Measurements from ENCODE around the gene PSMC3IP.

PSMC3IP gene

GRCh38 chr17:42584880-42585279, 7.4 kb upstream of the PSMC3IP start:
- no peak for DNase-seq

DNA sequence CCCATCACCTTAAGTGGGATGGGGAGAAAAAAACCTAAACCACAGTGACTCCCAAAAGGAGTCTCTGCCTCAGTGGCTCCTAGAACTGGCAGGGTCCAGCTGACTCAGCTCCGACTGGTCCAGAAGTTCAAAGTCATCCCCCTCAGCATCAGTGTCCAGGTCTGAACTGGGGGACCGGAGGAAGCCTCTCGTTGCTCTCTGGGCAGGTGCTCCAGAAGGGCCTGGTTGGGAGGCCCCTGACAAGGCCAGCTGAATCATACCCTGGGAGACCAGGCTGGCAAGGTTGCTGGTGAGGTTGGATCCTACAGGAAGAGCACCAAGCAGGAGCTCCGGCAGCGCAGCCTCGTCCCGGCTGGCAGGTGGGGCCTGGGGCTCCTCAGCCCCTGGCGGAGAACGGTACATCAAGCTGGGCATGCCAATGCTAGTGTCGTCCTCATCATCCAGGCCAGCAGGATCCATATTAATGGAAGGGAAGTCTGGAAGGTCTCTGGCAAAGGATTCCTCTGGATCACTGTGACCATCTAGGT, 4.3 kb upstream of the PSMC3IP start:
- no peak for DNase-seq

DNA sequence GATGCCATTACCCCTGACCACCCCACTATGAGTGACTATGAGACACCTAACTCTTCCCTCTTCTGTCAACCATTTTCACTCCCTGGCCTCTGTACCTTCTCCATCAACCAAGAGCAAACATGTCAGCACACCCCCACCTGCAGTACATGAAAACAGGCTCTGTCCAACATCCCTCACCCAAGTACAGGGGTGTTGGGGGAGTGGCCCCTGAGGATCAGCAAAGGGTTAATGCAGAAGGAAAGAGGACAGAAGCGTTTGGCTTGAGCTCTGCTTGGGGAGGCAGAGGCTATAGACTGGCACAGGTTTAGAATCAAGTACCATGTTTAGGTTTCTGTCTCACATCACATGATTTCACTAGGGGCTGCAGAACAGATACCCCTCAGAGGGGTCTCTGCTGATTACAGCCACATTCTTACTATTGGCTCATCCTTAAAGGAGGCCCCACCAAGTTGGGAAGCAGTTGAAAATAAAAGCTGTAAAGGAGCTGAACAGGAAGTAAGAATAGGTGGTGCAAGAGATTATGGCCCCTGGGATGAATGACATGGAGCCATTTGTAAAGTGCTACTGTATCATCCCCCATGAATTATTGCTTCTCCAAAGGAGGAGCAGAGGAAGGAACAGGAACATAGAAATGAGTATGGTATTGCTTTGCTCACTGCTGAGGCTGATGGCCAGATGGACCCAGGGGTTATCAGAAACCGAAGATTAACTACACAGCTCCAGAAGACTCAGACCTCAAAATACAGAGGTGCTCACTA, 2.4 kb upstream of the PSMC3IP start:
- DNase-seq = no peak

DNA sequence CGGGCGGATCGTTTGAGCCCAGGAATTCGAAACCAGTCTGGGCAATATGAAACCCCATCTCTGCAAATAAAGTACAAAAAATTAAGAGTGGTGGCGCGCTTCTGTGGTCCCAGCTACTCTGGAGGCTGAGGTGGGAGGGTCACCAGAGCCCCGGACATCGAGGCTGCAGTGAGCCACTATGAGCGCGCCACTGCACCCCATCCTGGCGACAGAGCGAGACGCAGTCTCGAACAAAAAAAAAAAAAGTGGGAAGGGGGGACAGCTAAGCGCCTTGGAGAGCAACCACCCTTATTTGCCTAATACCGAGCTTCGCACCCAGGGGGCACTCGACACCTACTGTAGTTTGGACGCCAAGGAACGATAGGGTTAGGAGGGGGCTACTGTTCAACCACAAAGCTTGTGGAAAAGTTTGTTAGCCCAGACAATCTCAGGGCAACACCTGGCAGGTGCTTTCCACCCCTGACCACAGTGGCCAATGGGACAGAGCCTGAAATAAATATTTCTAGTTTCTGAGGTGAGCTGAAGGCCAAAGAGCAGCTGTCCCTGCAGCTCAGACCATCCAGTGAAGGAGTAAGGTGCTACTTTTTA, 847 bp upstream of the PSMC3IP start:
- DNase-seq = peak; percentile 78

DNA sequence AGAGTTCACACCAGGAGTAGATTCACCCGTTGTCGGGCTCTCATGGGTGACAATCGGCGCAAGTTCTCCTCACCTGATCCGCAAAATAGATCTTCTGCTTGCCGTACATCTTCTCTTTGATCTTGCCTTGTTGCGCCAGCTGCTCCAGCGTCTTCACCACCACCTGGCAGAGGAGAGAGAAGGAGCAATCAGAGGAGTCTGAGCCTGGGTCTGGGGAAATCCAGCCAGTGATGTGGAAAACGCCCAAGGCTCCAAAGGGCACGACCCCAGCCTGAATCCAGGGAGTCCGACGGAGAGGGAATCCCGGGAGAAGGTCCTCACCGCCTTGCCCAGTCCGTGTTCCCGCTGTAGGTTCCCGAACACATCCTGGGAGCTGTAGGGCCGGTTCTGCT, 393 bp downstream of the PSMC3IP start:
- DNase-seq = no peak

DNA sequence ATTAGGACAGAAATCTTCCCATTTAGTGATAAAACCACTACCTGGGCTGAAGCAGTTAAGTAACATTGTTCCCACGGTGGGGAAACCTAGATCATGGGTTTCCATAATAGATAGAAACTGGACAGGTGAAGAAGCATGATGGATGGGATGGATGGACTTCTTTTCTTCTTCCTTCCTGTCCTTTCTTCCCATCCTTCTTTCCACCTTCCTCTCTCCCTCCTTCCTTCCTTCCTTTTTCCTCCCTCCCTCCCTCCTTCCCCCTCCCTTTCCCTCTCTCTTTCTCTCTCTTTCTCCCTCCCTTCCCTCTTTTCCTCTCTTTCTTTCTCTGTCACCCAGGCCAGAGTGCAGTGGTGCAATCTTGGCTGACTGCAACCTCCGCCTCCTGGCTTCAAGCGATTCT, 3.1 kb downstream of the PSMC3IP start:
- no peak for DNase-seq

- no peak for DNase-seq
Observed at GRCh38 chr17:42573095-42573494, 4.4 kb downstream of the PSMC3IP start.

DNA sequence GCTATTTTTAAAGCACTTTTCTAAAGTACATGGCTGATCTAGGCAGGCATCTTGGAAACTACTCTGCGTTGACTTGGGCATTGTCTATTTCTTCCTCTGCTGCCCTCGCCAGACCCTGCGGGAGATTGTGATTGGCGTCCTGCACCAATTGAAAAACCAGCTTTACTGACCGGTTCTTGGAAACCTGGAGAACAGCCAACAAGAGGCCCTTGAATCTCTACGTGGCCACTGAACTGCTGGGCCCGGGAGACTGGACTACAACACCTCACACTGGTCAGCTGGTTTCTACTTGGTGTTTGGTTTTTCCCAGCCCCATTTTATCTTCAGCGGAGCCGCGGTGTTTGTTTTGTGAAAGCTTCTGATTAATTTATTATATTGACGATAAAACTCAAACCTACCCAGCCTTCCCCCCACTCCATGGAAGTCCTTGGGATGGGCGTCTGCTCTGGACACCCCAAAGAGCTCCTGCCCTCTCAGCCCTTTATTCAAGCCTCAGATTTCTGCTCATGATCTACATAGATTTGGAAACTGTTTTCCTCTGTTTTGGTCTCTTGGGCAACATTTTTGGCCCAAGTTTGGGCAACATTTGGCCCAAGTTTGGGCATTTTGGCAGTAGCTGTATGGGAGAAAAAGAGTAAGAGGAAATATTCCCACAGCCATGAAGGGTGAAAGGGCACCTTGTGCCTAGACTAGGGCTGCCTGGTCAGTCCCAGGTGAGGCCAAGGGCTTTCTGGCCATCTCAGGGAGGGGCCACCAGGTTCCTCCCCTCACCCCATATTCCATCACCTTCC, 5.9 kb downstream of the PSMC3IP start:
- DNase-seq = no peak

DNA sequence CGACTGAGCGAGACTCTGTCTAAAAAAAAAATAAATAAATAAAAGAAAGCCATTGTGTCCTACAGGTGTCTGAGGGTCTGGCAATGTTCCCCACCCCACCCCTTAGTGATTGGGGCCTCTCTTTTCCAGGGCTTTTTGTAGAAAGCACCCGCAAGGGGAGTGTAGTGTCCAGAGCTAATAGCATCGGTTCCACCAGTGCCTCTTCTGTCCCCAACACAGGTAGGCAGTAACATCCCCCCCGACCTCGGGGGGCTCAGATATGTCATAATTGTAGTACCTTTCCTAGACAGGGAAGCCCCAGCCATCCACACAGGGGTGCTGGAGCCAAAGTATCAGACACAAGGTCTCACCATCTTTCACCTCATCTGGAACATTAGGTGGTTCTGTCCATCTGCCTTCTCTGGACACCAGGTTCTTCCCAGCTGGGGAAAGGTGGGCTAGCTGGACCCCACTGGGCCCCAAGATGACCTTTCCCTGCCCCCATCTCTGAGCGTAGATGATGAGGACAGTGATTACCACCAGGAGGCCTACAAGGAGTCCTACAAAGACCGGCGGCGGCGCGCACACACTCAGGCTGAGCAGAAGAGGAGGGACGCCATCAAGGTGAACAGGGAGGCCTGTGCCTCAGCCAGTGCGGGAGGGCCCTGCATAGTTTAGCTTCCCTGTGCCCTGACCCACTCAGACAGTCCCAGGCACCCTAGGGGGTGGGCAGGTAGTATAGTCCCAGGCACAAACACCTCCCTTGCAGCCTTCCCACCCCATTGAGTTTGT, 9.0 kb downstream of the PSMC3IP start:
- no peak for DNase-seq

- DNase-seq = peak; percentile 92
Observed at GRCh38 chr17:42566883-42567573, 10.5 kb downstream of the PSMC3IP start, which contains the start of gene MLX. TSS of gene MLX (plus strand) at chr17:42567100. CDS start at chr17:42567125, 25 bp downstream.

GRCh38 chr17:42566215-42566882, 11.2 kb downstream of the PSMC3IP start:
- DNase-seq = no peak

GRCh38 chr17:42565523-42566214, 11.9 kb downstream of the PSMC3IP start:
- no peak for DNase-seq

DNA sequence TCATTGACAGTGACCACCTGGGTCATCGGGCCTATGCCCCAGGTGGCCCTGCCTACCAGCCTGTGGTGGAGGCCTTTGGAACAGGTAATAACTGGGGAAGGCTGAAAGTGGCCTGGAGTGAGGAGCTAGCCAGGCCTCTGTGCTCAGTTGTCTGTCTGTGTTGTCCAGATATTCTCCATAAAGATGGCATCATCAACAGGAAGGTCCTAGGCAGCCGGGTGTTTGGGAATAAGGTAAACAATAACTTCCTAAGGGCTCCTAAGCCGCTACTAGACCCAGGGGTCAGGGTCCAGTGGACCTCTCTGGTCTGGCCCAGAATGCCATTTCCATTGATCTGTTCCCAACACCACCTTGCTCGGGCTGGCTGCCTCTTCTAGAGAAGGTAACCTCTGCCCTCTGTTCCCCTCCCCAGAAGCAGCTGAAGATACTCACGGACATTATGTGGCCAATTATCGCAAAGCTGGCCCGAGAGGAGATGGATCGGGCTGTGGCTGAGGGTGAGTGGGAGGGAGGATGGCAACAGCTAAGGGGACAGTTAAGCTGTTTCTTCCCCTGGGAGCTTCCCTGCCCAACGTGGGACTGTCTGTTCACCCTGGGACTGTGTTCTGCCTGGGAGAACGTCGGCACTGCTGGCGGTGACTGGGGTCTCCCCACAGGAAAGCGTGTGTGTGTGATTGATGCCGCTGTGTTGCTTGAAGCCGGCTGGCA, 12.6 kb downstream of the PSMC3IP start:
- no peak for DNase-seq

DNA sequence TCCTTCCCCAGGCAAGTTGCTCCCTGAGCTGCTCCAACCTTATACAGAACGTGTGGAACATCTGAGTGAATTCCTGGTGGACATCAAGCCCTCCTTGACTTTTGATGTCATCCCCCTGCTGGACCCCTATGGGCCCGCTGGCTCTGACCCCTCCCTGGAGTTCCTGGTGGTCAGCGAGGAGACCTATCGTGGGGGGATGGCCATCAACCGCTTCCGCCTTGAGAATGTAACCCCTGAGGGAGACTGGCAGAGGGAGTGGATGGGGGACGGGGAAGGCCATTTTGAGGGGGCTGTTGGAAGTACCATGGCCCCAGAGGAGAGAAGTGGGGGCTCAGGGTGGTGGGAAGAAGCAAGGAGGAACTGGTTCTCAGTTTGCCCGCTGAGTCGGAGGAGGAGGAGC, 13.6 kb downstream of the PSMC3IP start:
- DNase-seq = no peak

GRCh38 chr17:42563543-42563942, 14.0 kb downstream of the PSMC3IP start:
- no peak for DNase-seq

DNA sequence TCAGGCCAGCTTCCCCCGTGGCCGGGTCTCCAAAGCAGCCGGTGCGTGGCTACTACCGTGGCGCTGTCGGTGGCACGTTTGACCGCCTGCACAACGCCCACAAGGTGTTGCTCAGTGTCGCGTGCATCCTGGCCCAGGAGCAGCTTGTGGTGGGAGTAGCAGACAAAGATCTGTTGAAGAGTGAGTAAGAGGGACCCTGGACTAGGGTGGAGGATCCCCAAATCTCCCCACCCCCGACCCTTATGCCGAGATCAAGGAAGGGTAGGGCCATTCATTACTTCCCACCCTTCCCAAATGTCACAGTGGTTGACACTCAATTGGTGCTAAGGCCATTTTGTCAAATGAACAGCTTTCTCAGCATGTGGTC, 14.4 kb downstream of the PSMC3IP start:
- DNase-seq = no peak

DNA sequence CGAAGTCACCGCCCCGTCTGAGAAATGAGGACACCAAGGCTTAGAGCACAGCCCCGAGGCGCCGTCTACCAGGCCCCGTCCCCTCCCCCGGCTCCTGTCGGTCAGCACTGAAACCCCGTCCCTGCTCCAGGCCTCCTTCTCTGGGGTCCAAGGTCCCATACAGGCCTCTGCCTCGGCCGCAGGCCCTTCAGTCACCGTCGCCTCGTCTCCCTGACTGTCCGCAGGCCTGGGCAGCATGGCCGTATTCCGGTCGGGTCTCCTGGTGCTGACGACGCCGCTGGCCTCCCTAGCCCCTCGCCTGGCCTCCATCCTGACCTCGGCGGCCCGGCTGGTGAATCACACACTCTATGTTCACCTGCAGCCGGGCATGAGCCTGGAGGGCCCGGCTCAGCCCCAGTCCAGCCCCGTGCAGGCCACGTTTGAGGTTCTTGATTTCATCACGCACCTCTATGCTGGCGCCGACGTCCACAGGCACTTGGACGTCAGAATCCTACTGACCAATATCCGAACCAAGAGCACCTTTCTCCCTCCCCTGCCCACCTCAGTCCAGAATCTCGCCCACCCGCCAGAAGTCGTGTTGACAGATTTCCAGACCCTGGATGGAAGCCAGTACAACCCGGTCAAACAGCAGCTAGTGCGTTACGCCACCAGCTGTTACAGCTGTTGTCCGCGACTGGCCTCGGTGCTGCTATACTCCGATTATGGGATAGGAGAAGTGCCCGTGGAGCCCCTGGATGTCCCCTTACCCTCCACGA, 15.0 kb downstream of the PSMC3IP start:
- no peak for DNase-seq

GRCh38 chr17:42561897-42562387, 15.6 kb downstream of the PSMC3IP start, which contains the start of gene COASY:
TSS of gene COASY (plus strand) at chr17:42562148. CDS start at chr17:42562623, 475 bp downstream.
- DNase-seq = peak; percentile 91

GRCh38 chr17:42560246-42560645, 17.3 kb downstream of the PSMC3IP start:
- no peak for DNase-seq
